ENCODE measurements around the gene LPCAT1.
A peak's percentile ranks its signal among the peaks of the same experiment; 100 is the strongest.

LPCAT1 gene

GRCh38 chr5:1449081-1449630, 74.6 kb downstream of the LPCAT1 start:
- no peak overlapping the region for H3K4me3 ChIP-seq (replicated peaks in 1 of 2; ENCODE audit: low read depth in 2 of 2, low read length in 2 of 2)
- no peak for DNase-seq (ENCODE audit: low read depth in 2 of 2)
- TF ChIP-seq CTCF (IDR thresholded peaks at IDR 0.05; ENCODE audit: low read depth, low read length) = no peak

GRCh38 chr5:1448511-1449011, 75.2 kb downstream of the LPCAT1 start:
- DNase-seq (ENCODE audit: low read depth in 2 of 2) = no peak

GRCh38 chr5:1447671-1448361, 75.9 kb downstream of the LPCAT1 start:
- H3K4me3 ChIP-seq (replicated peaks in 1 of 2; ENCODE audit: low read depth in 2 of 2, low read length in 2 of 2) = no peak overlapping the region
- no peak for DNase-seq (ENCODE audit: low read depth in 2 of 2)
- TF ChIP-seq CTCF (IDR thresholded peaks at IDR 0.05; ENCODE audit: low read depth, low read length) = no peak

More at GRCh38 chr5:1448511-1449011, 75.2 kb downstream of the LPCAT1 start:
- no peak overlapping the region for H3K4me3 ChIP-seq (replicated peaks in 1 of 2; ENCODE audit: low read depth in 2 of 2, low read length in 2 of 2)
- TF ChIP-seq CTCF (IDR thresholded peaks at IDR 0.05; ENCODE audit: low read depth, low read length) = no peak

GRCh38 chr5:1446602-1447343, 77.0 kb downstream of the LPCAT1 start:
- no peak overlapping the region for H3K4me3 ChIP-seq (replicated peaks in 1 of 2; ENCODE audit: low read depth in 2 of 2, low read length in 2 of 2)
- DNase-seq (ENCODE audit: low read depth in 2 of 2) = no peak
- TF ChIP-seq CTCF (IDR thresholded peaks at IDR 0.05; ENCODE audit: low read depth, low read length) = no peak

- DNase-seq (ENCODE audit: low read depth in 2 of 2) = peak in 1 of 2 donors; percentile 5
- no peak overlapping the region for H3K4me3 ChIP-seq (replicated peaks in 1 of 2; ENCODE audit: low read depth in 2 of 2, low read length in 2 of 2)
- no peak for TF ChIP-seq CTCF (IDR thresholded peaks at IDR 0.05; ENCODE audit: low read depth, low read length)
These were observed 77.8 kb downstream of the LPCAT1 start for GRCh38 chr5:1445689-1446601.

GRCh38 chr5:1445313-1445688, 78.5 kb downstream of the LPCAT1 start, which contains the start of gene SLC6A3:
SLC6A3 (minus strand) TSS chr5:1445440; CDS start chr5:1443197, 2,243 bp downstream.
- TF ChIP-seq CTCF (IDR thresholded peaks at IDR 0.05; ENCODE audit: low read depth, low read length) = no peak
- H3K4me3 ChIP-seq (replicated peaks in 1 of 2; ENCODE audit: low read depth in 2 of 2, low read length in 2 of 2) = no peak within 1 kb of the TSS
- peak in 1 of 2 donors; percentile 44 for DNase-seq (ENCODE audit: low read depth in 2 of 2)
